Left ventricle myocardium inferior (tissue), 1 donor: Measurements from ENCODE around the gene ANXA9. TPM values are rescaled to one million over a fixed set of nuclear protein-coding genes. Genes with fewer than 3 reads are reported as not detected.

Experiments
- DNase-seq: peaks from one replicate; pipeline ENCODE4 v3.0.0-alpha.2; 2020
- H3K27ac ChIP-seq: fragments of 200-600 bp; replicated peaks from 2 replicates; pipeline ENCODE4 v1.8.0; 2021
- H3K27me3 ChIP-seq: fragments of 200-600 bp; 2 replicates; pipeline ENCODE4 v1.8.0; 2021; ENCODE audit warnings: low read depth
- H3K36me3 ChIP-seq: fragments of 200-600 bp; 2 replicates; pipeline ENCODE4 v1.8.0; 2021
- H3K4me1 ChIP-seq: fragments of 200-600 bp; 2 replicates; pipeline ENCODE4 v1.8.0; 2021
- H3K4me3 ChIP-seq: fragments of 200-600 bp; 2 replicates; pipeline ENCODE4 v1.8.0; 2021; ENCODE audit warnings: mild to moderate bottlenecking, moderate library complexity
- H3K9me3 ChIP-seq: fragments of 200-600 bp; replicated peaks from 2 replicates; pipeline ENCODE4 v1.8.0; 2021
- intact Hi-C: fragments of 100-400 bp; cut with micrococcal nuclease; formaldehyde crosslinking; loops from one replicate; pipeline ENCODE4 v1.11.0; 2022
- total RNA-seq: library from RNA; stranded (reverse); fragmentation: NEBNext Ultra II Directional; extraction: Animal tissue kit (Norgen Biotek cat#: 25700); gene quantifications from one replicate; pipeline ENCODE4 v1.2.1, GENCODE V29; 2021
- TF ChIP-seq, protein P1 (sequence below): fragments of 200-600 bp; IDR thresholded peaks from 2 replicates; pipeline ENCODE4 v1.8.0; 2021; ENCODE audit warnings: antibody characterized with exemption, mild to moderate bottlenecking, borderline replicate concordance
- donor health status: DM: no; HTN: yes; CAD: no; lungs with severe emphysema.

ANXA9 gene
- total RNA-seq, 1 donor from 2014 or later: 0.14 TPM

DNA sequence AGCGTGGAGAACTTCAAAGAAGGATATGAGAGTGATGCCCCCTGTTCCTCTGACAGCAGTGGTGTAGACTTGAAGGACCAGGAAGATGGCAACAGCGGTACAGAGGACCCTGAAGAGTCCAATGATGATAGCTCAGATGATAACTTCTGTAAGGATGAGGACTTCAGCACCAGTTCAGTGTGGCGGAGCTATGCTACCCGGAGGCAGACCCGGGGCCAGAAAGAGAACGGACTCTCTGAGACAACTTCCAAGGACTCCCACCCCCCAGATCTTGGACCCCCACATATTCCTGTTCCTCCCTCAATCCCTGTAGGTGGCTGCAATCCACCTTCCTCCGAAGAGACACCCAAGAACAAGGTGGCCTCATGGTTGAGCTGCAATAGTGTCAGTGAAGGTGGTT, 21.4 kb upstream of the ANXA9 start:
- H3K4me1 ChIP-seq: no peaks in the 10 kb centered on the region
- no peak overlapping the region for H3K4me3 ChIP-seq
- TF ChIP-seq, protein P1, sequence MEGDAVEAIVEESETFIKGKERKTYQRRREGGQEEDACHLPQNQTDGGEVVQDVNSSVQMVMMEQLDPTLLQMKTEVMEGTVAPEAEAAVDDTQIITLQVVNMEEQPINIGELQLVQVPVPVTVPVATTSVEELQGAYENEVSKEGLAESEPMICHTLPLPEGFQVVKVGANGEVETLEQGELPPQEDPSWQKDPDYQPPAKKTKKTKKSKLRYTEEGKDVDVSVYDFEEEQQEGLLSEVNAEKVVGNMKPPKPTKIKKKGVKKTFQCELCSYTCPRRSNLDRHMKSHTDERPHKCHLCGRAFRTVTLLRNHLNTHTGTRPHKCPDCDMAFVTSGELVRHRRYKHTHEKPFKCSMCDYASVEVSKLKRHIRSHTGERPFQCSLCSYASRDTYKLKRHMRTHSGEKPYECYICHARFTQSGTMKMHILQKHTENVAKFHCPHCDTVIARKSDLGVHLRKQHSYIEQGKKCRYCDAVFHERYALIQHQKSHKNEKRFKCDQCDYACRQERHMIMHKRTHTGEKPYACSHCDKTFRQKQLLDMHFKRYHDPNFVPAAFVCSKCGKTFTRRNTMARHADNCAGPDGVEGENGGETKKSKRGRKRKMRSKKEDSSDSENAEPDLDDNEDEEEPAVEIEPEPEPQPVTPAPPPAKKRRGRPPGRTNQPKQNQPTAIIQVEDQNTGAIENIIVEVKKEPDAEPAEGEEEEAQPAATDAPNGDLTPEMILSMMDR: no peak
- no peaks in the 10 kb centered on the region for H3K9me3 ChIP-seq
- peaks cover 99% of the 10 kb centered on the region for H3K36me3 ChIP-seq
- H3K27ac ChIP-seq: no peak overlapping the region
- DNase-seq: no peak
- intact Hi-C loops: no loop called here
- no peaks in the 10 kb centered on the region for H3K27me3 ChIP-seq

- Histone ChIP-seq H3K4me1 (no peaks in the 10 kb centered on the region), H3K9me3 (no peaks in the 10 kb centered on the region), H3K27me3 (no peaks in the 10 kb centered on the region), H3K27ac (no peak overlapping the region), H3K36me3 (peaks cover 100% of the 10 kb centered on the region), H3K4me3 (no peak overlapping the region)
- DNase-seq: no peak
- TF ChIP-seq, protein P1: no peak
- intact Hi-C loops: no loop called here
Observed at GRCh38 chr1:150961756-150962155, 20.3 kb upstream of the ANXA9 start.

GRCh38 chr1:150963321-150964163, 18.6 kb upstream of the ANXA9 start:
- Histone ChIP-seq H3K27ac (no peak overlapping the region), H3K9me3 (no peaks in the 10 kb centered on the region), H3K4me1 (peaks cover 2% of the 10 kb centered on the region), H3K27me3 (no peaks in the 10 kb centered on the region), H3K36me3 (peaks cover 100% of the 10 kb centered on the region), H3K4me3 (no peak overlapping the region)
- TF ChIP-seq, protein P1: no peak
- no peak for DNase-seq
- intact Hi-C loops: no loop called here

- no peaks in the 10 kb centered on the region for H3K9me3 ChIP-seq
- intact Hi-C loops: no loop called here
- H3K36me3 ChIP-seq: peaks cover 100% of the 10 kb centered on the region
- no peak overlapping the region for H3K27ac ChIP-seq
- H3K27me3 ChIP-seq: no peaks in the 10 kb centered on the region
- DNase-seq: no peak
- H3K4me1 ChIP-seq: peaks cover 6% of the 10 kb centered on the region
- TF ChIP-seq, protein P1: no peak
- H3K4me3 ChIP-seq: no peak overlapping the region
Observed at GRCh38 chr1:150964164-150964489, 18.0 kb upstream of the ANXA9 start.

DNA sequence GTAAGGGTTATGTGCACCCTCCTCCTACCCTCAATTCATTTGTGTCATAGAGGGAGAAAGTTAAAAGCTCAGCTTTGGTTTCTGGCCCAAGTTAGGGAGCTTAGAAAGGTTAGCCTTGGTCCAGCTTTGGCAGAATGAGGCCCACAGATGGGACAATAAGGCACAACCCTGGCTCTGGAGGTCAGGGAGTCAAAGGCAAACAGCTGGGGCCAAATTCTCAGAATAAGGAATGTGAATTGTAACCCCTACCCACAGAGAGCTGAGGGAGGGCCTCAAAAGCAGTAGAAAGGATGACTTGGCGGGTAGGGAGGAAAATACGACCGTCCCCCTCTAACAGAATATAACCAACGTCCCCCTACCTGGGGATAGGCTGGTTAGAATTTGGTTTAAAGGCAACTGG, 16.5 kb upstream of the ANXA9 start:
- TF ChIP-seq, protein P1: no peak
- H3K36me3 ChIP-seq: peaks cover 86% of the 10 kb centered on the region
- peaks cover 20% of the 10 kb centered on the region for H3K4me1 ChIP-seq
- H3K27ac ChIP-seq: no peak overlapping the region
- DNase-seq: no peak
- H3K9me3 ChIP-seq: no peaks in the 10 kb centered on the region
- H3K4me3 ChIP-seq: no peak overlapping the region
- intact Hi-C loops: no loop called here
- H3K27me3 ChIP-seq: no peaks in the 10 kb centered on the region
